ENCODE data around the gene ASB16.

DNA sequence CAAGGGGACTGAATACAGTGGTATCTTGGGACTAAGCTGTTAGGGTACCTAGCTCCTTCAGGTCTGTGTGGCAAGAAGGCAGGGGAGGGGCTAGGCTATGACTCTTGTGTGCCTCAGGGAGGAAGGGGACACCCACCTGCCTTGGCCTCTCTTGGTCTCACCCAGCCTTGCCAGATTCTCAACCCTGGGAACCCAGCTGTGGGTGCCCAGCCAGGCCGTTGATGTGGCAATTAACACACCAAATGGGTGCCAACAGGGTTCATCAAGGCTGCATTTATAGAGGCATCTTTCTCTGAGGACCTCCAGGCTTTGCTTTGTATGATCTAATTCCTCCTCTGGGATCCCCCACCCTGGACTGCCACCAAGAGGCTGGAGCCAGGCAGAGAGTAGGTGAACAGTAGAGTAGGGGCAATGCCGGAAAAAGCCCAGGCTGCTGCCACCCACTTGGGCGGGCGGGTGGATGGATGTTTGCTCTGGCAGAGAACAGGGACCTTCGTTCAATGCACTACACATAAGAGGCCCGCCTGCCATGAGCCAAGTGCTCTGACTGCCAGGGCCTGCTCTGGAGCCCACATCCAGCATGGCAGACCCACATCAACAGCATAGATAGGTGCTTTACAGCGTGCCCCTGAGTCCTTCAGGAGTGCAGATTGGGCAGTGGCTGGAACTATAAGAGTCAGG is 3.2 kb upstream of the ASB16 start:
- TF ChIP-seq, protein P1, sequence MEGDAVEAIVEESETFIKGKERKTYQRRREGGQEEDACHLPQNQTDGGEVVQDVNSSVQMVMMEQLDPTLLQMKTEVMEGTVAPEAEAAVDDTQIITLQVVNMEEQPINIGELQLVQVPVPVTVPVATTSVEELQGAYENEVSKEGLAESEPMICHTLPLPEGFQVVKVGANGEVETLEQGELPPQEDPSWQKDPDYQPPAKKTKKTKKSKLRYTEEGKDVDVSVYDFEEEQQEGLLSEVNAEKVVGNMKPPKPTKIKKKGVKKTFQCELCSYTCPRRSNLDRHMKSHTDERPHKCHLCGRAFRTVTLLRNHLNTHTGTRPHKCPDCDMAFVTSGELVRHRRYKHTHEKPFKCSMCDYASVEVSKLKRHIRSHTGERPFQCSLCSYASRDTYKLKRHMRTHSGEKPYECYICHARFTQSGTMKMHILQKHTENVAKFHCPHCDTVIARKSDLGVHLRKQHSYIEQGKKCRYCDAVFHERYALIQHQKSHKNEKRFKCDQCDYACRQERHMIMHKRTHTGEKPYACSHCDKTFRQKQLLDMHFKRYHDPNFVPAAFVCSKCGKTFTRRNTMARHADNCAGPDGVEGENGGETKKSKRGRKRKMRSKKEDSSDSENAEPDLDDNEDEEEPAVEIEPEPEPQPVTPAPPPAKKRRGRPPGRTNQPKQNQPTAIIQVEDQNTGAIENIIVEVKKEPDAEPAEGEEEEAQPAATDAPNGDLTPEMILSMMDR (IDR thresholded peaks at IDR 0.05; ENCODE audit: low read depth, low read length), result no peak
- no peak for TF ChIP-seq EZH2phosphoT487 (IDR thresholded peaks at IDR 0.05; ENCODE audit: low read depth)
